ENCODE results near the gene SOCS2. TPM values are rescaled to one million over a fixed set of nuclear protein-coding genes. Genes with fewer than 3 reads are reported as not detected.
A peak's percentile ranks its signal among the peaks of the same experiment; 100 is the strongest.
"Not testable (repeated sequence)": the region's sequence is repeated elsewhere in the genome, so short reads cannot be mapped to it uniquely, and the experiment has no call there.

Gene SOCS2, protein sequence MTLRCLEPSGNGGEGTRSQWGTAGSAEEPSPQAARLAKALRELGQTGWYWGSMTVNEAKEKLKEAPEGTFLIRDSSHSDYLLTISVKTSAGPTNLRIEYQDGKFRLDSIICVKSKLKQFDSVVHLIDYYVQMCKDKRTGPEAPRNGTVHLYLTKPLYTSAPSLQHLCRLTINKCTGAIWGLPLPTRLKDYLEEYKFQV
- total RNA-seq, result 13.8 TPM

DNA sequence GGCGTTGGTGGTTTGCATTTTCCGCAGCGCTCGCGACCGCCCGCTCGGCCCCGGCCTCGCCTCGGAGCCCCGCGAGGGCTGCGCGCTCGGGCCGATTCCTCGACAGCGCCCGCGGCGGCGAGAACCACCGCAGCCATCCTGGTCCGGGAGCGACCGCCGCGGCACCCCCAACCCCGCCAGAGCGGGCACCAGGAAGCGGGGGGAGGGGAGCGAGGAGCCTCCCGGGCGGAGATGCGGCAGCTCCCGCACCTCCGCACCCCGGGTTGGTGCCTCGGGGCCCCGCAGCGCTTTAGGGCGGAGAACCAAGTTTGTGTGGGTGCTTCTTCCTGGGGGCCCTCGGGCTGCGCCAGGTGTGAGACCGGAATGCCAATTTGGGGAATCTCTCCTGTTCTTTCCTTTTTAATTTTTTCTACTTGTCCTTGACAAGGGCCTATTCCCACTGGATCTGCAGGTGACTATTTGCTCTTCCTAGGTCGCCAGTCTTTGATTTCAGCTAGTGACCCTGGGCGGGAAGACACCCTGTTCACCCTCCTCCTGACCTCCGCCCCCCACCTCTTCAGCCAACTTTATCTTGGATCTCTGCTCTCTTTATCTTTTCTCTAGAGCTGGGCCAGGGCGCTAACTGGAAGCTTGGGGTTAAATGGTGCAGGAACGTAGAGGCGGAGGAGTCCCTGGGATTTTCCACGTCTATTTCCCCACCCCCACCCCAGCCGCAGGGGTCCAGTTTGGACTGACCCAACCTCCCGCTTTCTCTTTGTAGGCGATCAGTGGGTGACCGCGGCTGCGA, at the start of gene SOCS2:
Gene SOCS2 (plus strand): TSS at position 751 of the 787 bp plus-strand sequence. CDS start 223 bp downstream, outside the sequence.
- DNase-seq (ENCODE audit: low spot score), result no peak

DNA sequence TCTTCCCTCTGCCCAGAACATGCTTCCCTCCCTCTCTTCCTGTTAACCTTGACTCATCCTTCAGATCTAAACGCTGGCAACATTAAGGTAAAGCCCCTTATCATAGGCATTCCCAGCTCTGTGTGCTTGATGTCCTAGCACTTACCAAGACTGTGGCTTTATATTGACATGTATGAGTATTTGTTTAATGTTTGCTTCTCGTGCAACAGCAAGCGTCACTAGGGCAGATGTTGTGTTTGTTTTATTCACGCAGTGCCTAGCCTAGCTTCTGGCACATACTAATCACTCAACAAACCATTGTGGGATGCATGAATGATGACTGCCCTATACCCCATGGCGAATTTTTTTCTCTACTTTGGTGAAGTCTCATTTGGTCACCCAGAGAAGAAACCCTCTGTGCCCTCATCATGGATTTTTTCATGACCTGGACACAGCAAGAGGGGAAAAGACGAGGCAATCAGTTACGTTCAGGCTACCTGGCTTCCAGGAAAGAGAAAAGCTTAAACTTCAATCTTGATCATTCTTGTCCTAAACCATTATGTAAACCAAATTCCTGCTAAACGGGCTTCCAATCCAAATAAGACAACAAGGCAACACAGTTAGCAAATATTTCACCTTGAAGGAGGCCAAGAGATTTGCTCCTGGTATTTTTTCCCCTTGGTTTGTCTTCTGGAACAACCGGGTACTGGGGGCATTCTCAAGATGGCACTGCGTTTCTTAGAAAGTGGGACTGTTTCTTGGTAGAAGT, 47.9 kb upstream of the SOCS2 start:
- DNase-seq (ENCODE audit: low spot score), result no peak

DNA sequence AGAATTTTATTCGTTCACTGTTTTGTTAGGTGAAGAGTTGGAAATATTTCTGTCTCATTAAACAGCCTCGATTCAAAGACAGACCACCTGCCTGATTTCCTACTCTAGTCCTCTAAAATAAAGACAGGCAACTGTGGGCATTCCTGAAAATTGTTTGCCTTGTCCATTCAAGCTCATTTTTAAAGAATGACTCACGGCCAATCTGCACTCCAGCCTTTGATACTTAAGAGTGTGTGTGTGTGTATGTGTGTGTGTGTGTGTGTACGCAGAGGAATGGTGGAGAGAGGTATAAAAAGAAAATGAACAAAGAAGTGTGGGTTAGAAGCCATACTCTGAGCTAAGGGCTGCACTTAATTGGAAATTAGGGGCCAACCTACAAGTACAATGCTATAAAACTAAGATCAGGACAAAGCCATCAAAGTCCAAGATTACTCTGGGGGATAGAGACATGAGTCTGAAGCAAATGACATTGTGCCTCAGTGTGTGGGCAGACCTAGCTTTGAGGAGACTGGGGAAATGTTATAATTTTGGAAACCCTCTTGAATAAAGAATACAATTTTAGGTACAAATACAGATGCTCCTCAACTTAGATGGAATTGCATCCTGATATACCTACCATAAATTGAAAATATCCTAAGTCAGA, 45.6 kb upstream of the SOCS2 start:
- DNase-seq (ENCODE audit: low spot score), result no peak

DNA sequence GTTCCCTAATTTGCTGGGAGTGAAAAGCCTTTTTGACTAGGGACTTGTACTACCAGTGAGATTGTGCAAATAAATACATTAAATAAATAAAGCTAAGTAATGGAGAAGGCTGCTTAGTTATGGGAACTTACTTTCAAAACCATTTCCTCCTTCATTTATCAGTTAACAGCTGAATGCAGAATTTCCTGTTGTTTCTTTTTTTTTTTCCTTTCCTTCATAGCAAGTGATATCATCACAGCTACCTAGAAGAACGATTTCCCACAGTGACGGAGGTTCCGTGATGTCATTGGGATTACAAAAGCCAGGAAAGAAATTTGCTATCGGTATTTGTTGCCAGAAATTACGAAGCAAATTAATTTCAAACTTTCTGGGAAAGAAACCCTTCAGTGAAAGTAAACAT, 42.1 kb upstream of the SOCS2 start:
- no peak for DNase-seq (ENCODE audit: low spot score)

DNA sequence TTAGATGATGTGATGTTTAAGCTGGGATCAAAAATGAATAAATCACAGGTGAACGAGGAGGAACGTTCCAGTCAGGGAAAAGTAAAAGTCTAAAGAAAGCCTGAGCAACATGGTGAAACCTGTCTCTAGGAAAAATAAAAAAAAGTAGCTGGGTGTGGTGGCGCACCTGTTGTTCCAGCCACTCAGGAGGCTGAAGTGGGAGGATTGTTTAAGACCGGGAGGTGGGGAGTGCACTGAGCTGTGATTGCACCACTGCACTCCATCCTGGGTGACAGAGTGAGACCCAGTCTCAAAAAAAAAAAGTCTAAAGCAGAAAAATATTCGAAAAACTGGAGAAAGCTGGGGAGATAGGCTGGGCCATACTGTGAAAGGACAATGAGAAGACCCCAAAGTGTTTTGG, 39.2 kb upstream of the SOCS2 start:
- DNase-seq (ENCODE audit: low spot score), result no peak

DNA sequence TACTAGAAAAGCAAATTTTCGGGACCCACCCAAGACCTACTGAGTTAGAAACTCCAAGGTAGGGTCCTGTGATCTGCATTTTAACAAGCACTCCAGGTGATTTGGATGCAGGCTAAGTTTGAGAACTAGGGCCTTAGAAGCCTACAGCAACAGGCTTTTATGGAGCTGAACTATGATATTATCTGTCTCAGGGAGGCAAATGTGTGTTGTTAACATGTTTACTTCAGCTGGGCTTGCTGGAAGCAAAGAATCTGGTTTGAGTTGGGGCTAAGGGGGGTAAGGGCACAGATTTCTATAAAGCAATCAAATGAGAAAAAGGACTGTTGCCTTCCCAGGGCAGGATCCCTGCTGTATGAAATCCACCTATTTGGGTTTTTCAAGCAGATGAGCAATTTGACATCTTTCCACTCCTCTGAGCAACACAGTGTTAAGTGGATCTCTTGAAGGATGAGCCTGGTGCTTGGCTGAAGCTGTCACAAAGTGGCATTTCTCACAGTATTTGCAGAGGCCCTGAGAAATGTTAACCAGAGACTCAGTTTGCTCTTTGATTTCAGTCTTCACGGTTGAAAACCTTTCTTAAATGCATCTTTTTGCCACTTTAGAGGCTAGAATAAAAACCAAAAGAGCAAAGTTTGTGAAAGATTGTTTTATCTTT, 36.2 kb upstream of the SOCS2 start:
- no peak for DNase-seq (ENCODE audit: low spot score)

DNA sequence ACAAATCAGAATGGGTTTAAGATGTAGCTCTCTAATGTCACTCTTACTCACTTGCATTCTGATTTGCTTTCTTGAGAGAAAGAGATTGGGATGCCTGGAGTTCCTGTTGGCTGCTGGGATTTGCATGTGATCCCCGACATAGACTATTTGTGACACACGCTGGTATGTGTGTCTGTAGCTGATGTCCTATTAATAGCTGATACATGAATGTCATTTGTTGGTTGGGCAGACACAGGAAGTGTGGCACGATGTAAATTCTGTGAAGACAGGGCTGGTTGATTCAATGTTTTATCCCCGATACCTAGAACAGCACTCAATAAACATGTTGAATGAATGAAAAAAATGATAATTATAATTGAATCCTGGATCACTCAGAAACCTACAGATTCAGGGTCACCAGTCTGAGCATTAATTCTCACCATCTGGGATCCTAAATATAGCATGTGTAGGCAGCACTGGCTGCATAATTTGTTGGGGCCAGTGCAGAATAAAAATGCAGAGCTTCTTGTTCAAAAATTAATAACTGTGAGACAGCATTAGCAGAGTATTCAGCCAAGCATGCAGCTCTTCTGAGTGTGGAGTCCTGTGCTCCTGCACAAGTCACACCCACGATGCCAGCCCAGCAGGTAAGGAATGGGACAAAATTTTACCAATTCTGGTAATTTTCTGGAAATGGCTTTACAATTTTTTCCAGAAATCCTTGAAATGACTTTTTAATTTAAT, 35.5 kb upstream of the SOCS2 start:
- no peak for DNase-seq (ENCODE audit: low spot score)

DNA sequence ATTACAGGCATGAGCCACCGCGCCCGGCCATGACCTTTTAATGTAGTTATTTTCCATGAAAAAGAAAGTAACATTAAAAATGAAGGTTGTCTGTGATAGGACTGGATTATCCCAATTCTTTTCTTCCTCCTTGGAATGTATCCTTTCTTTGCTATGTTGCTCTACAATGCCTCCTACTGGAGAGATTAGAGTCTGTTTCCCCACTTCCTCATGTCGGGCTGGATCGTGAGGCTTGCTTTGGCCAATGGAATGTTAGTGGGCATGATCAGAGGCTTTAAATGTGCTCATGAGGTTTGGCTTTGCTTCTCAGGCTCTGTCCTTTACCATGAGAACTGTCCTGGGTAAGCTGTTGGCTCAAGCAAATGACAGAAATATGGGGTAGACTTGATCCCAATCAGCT, 34.7 kb upstream of the SOCS2 start:
- no peak for DNase-seq (ENCODE audit: low spot score)

DNA sequence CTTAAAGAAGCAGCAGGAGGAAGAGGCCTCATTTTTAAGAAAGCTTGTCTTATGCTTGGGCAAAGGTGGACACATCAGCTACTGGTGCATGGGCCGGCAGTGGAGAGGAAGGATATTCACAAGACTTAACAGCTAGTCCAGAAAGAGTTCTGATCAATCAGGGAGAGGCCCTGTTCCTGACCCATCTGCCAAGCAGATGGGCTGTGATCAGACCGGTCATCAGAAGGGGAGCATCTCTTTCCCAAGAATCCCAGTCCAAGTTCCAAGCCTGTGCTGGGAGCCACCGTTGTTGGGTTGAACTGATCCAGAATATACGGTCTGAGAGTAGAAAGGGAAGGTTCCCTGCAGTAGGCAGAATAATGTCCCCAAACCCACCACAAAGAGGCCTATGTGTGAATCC, 32.7 kb upstream of the SOCS2 start:
- no peak for DNase-seq (ENCODE audit: low spot score)

DNA sequence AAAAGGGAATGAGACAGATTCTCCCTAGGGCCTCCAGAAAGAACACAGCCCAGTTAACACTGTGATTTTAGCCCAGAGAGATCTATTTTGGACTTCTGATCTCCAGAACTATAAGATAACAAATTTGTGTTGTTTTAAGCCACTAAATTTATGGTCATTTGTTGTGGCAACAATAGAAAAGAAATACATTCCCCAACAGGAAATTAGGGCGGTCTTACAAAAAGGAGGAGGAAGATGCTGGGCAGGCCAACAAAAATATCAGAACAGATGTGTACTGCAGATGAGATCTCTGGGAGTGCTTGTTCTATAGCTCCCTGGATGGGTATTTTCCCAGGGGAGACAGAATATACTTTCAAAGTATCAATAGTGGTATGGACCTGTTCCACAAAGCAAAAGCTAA, 32.0 kb upstream of the SOCS2 start:
- no peak for DNase-seq (ENCODE audit: low spot score)

DNA sequence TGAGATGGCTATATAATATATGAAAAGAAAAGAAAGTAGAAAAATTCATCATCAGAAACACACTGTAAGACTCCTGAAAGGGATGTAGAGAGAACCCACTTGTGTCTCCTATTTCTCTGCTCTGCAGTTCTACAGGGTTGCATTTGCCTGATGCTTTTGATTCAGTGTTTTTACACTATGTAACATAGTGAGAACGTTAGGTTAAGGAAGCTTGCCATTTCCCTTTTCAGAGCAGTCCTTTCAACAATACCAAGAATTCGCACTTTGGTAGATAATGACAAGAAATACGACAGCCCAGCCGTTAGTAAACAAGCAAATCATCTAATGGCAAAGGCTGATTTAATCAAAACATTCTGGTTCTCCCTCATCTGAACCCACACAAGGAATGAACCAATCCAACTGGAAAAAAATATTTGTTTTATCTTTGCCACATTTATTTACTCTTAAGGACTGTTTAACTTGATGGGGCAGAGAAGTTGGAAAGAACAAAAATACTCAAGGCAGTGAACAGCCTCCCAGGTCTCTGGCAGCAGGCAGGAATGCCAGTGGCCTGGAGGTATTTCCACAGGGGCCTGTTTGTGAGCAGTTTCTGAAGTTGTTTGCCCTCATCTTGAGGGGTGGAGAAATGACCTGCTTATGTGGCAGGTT, 30.8 kb upstream of the SOCS2 start:
- no peak for DNase-seq (ENCODE audit: low spot score)

DNA sequence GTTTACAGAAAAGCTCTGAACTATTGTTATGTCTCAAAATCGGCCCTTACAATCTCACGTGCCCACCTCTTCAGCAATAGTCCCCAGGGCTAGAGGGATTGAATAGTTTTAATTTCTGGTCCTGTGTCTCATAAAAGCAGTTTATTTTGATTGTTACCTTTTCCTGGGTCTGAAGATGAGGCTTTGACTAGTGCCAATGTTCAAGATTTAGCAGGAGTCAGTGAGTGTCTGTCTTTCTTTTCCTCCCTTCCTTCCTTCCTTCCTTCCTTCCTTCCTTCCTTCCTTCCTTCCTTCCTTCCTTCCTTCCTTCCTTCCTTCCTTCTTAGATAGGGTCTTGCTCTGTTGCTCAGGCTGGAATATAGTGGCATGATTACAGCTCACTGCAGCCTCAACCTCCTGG, 24.7 kb upstream of the SOCS2 start:
- no peak for DNase-seq (ENCODE audit: low spot score)

DNA sequence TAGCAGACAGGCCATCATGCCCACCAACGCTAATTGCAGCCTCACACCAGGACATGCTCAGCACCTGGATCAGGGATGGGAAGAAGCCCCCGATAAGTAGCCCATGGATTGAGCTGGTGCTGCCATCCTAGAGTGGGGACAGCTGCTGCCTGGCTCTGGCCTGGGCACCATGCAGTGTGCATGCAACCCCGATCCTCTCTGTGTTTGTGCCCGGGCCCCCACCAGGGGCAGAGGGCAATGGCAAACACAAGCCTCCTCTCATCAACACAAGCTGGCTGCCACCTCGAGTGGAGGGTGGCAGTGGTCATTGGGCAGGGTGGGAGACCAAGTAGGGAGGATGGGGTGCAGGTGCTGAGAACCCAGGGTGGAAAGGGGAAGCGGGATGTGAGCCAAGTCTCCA, 23.3 kb upstream of the SOCS2 start:
- DNase-seq (ENCODE audit: low spot score), result no peak

DNA sequence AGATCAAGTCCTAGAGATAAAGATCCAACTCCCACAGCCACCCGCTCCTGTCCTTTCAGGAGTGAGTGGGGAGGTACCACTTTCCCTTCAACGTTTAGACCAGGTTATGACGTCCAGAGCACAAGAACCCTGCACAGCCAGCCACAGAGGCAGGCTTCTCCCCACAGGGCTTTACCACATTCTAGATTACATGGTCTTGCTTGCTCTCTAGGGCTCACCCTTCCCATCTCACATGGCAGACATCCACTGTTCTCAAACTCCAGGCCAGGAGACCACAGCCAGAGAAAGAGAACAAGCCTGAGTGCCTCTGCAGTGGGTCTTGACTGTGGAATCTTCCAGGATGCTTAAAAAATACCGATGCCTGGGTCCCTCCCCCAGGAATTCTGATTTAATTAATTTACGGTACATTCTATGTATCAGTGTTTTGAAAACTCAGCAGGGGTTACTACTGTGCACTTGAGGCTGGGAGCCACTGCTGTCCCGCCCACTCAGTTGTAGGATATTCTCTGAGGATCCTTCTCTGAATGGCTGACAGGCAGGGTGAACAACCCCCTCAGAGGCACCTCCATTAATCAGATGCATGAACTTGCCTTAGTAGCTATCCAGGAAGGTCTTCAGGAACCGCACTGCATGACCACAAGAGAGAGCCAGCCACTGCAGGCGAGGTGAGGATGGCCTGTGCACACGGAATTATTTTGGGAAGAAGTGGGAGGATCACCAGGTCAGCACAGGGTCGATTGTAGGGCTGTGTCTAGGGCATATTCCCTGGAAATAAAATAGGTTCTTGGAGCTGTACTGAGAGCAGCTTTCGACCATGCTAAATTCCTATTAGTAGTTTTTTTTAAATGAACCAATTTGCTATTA, 21.5 kb upstream of the SOCS2 start:
- DNase-seq (ENCODE audit: low spot score), result no peak

DNA sequence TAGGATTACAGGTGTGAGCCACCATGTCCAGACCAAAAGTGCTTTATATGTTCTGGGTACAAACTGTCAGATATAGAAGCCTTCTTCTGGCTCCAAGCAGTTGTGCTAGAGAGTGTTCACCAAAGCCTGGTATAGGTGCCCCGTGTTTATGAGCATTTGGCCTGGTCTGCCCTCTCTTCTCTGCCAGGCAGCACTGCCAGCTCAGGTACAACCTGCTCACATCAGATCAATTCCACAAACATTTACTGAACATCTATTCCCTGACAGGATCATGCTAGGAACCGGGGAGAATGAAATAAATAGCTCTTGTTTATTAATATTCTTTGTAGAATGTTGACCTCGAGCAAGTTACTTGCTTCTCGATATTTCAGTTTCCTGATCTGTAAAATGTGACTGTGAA, 20.0 kb upstream of the SOCS2 start:
- no peak for DNase-seq (ENCODE audit: low spot score)

DNA sequence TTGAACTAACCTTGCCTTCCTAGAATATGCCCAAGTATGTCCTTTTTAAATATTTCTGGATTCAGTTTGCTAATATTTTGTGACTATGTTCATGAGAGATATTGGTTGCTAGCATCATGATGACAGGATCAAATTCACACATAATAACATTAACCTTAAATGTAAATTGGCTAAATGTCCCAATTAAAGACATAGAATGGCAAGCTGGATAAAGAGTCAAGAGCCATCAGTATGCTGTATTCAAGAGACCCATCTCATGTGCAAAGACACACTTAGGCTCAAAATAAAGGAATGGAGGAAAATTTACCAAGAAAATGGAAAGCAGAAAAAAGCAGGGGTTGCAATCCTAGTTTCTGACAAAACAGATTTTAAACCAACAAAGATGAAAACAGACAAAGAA, 14.6 kb upstream of the SOCS2 start:
- not testable (repeated sequence) for DNase-seq (ENCODE audit: low spot score)

DNA sequence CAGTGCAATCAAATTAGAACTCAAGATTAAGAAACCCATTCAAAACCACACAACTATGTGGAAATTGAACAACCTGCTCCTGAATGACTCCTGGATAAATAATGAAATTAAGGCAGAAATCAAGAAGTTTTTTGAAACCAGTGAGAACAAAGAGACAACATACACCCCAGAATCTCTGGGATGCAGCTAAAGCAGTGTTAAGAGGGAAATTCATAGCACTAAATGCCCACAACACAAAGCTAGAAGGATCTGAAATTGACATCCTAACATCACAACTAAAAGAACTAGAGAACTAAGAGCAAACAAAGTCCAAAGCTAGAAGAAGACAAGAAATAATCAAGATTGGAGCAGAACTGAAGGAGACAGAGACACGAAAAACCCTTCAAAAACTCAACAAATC, 13.8 kb upstream of the SOCS2 start:
- not testable (repeated sequence) for DNase-seq (ENCODE audit: low spot score)

DNA sequence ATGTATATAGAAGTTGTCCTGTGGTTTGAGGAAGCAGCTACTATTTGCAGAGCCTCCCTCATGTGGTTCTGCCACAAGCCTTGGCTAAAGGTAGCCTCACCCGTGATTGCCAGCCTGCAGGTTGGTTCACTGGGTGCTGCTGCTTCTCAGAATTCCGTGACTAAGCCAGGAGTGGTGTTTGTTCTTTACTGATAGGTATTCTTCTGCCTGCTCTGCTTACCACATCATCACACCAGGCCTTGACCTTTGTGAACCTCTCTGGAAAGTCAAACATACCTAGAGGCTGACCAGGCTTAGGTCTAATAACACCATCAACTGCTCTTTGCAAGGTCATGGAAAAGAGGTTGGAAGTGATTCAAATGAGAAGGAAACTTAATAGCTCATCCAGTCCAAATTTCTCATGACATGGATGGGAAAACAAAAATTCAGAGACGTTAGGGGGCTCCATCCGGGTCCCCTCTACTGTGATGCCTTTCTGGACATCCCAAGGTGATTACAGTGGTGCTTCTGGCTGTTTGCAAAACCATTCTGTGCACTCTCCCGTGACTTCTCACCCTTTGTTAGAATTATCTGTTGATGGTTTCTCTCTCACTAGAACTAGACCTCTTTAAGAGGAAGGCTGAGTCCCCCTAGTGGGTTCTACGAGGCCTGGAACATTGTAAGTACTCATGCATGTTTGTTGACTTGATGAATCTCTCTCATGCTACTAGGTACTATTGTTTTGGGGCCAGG, 8.5 kb upstream of the SOCS2 start:
- peak; percentile 48 for DNase-seq (ENCODE audit: low spot score)

DNA sequence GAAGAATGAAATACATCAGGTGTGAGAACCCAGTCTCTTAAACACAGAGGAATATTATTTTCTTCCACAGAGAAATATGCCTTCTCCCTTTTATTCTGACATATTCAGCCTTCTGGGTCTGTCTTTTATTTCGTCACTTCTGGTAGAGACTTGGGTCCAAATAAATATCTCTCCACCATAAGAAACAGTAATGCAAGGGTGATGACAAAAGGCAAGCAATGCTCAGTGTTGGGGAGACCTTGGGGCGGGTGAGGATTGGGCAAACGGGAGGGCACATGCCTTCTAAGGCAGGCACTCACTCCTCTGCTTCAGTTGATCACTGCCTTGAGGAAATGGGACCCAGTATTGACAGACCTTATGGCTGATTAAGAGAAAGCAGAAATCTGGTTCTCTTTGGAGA, 6.7 kb upstream of the SOCS2 start:
- no peak for DNase-seq (ENCODE audit: low spot score)
